Tibial nerve (tissue), 3 donors: ENCODE results near the gene NLRP6.
A peak's percentile ranks its signal among the peaks of the same experiment; 100 is the strongest.

Experiments used
- CTCF ChIP-seq, 5 experiments: fragments of 200-600 bp in 3 of 5; fragments of 450-650 bp in 2 of 5; sonication (generic) in 3 of 5; IDR thresholded peaks; one replicate each; pipeline ENCODE4 v1.5.1; 2016 to 2019; ENCODE audit warnings: antibody characterized with exemption in 5 of 5, mild to moderate bottlenecking in 3 of 5, moderate library complexity in 2 of 5
- POLR2A ChIP-seq, 2 donors: fragments of 450-650 bp; IDR thresholded peaks; one replicate each; pipeline ENCODE4 v1.6.1; 2017; ENCODE audit warnings: antibody characterized with exemption in 2 of 2, mild to moderate bottlenecking in 2 of 2, moderate library complexity in 2 of 2

DNA sequence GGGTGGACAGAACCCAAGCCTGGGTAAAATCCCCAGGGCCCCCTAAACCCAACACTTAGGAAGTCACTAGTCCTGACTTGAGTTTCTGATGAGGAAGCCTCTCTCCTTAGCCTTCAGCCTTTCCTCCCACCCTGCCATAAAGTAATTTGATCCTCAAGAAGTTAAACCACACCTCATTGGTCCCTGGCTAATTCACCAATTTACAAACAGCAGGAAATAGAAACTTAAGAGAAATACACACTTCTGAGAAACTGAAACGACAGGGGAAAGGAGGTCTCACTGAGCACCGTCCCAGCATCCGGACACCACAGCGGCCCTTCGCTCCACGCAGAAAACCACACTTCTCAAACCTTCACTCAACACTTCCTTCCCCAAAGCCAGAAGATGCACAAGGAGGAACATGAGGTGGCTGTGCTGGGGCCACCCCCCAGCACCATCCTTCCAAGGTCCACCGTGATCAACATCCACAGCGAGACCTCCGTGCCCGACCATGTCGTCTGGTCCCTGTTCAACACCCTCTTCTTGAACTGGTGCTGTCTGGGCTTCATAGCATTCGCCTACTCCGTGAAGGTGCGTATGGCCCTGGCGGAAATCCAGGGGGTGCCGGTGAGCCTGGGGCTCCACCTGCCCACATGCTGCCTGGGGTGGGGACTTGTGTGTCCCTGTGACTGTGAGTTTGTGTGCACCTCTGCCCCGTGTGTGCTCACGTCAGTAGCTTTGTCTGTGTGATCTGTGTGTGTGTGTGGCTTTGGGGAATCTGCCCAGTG, 35.8 kb downstream of the NLRP6 start, which contains the start of gene IFITM1:
- TF ChIP-seq CTCF (IDR thresholded peaks at IDR 0.05) (no peak), POLR2A (IDR thresholded peaks at IDR 0.05) (peak in 1 of 2 donors; percentile 75)
